GM12878 (cell line): ENCODE measurements around the gene HS1BP3.

Source experiments
- HDAC2 ChIP-seq: fragments of 200-600 bp; sonication (generic); IDR thresholded peaks from 2 replicates; pipeline ENCODE4 v1.6.1; 2017
- POLR2AphosphoS5 ChIP-seq: IDR thresholded peaks from 2 replicates; pipeline ENCODE4 v1.6.1; 2011; ENCODE audit warnings: mild to moderate bottlenecking, low read length, inconsistent platforms

GRCh38 chr2:20585359-20585709 lies 65.6 kb downstream of the HS1BP3 start:
- no peak for TF ChIP-seq POLR2AphosphoS5
- no peak for TF ChIP-seq HDAC2
